ENCODE results near the gene SLC12A4.
A peak's percentile ranks its signal among the peaks of the same experiment; 100 is the strongest.
"Not testable (repeated sequence)": the region's sequence is repeated elsewhere in the genome, so short reads cannot be mapped to it uniquely, and the experiment has no call there.

SLC12A4 gene

DNA sequence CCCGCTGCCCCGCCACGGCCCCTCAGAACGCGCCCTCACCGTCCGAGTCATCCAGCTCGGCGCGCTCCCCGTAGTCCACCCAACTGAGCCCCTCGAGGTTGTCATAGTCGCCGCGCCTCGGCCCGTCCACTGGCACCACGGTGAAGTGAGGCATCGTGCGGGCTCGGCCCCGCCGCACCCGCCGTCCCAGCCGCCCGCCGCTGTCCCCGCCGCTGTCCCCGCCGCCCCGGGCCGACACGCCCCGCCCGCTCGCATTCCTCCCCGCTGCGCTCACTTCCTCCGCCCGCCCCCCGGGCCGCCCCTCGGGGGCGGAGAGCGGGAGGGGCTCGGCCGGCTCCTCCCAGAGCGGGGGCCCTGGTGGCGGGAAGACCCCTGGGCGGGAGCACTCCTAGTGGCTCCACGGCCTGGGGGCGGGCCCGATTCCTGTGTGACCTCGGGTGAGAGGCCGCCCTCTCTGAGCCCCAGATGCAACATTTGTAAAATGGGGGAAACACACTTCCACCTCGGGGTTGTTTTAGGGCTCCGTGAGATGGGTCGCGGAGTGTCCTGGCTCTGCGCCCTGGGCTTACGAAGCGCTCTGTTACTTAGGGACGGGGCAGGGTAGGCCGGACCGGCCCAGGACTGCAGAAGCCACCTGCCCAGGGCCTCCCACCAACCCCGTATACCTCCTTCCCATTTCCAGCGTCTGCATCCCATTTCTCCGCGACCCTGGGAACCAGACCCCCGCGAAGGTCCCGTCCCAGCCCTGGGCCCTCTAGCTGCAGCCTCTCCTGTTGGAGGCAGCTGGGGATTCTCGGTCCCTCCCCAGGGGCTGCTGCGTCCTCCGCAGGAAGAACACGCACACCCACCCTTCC lies at the start of gene SLC12A4:
Gene SLC12A4, minus strand, starts transcription at position 238 of the 854 bp plus-strand sequence. Its CDS starts 84 bp downstream, at position 154.
- DNase-seq = peak; percentile 86 to 91

DNA sequence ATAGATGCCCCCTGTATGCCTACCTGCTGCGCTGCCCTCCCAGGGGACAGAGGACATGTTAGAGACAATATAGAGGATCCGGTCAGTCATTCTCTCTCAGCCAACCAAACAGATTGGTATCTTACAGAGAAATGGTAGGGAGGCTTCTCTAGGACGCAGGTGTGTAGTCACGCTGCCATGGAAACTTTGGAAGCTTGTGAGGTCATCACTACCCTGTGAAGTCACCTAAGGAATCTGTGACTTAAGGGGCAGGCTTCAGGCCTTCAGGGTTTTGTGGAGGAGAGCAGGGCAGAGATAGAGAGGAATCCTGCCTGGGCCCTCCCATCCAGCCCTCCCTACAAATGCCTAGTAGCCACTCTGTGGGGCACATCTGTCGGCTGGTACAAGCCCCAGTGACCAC lies 47.2 kb upstream of the SLC12A4 start, which contains the start of gene DPEP2NB:
Gene DPEP2NB, minus strand, starts transcription at position 231 of the 400 bp plus-strand sequence. Its CDS starts 141 bp downstream, at position 90.
- no peak for DNase-seq

DNA sequence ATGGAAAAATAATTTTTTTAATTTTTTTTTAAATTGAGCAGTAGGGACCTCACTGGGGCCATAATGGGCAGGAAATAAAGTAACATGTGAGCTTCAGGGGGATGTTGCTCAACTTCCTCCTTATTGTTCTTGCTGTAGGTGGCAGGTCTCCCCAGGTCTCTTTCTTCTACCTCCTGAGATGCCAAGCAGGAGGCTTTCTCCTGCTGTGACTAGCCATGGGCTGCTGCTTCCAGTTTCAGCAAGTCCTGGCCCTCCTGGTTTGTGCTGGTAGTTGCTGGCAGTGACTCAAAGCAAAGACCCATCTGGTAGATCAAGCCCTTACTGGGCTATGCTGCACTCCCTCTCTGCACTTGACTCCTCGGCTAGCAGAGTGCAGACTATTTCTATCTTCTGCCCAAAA lies 45.0 kb upstream of the SLC12A4 start:
- no peak for DNase-seq

DNA sequence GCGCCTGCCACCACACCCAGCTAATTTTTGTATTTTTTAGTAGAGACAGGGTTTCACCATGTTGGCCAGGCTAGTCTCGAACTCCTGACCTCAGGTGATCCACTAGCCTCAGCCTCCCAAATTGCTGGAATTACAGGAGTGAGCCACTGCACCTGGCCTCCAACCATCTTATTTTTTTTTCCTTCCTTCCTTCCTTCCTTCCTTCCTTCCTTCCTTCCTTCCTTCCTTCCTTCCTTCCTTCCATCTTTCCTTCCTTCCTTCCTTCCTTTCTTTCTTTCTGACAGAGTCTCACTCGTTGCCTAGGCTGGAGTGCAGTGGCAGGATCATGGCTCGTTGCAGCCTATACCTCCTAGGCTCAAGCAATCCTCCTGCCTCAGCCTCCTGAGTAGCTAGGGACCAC lies 41.4 kb upstream of the SLC12A4 start:
- DNase-seq = not testable (repeated sequence)

DNA sequence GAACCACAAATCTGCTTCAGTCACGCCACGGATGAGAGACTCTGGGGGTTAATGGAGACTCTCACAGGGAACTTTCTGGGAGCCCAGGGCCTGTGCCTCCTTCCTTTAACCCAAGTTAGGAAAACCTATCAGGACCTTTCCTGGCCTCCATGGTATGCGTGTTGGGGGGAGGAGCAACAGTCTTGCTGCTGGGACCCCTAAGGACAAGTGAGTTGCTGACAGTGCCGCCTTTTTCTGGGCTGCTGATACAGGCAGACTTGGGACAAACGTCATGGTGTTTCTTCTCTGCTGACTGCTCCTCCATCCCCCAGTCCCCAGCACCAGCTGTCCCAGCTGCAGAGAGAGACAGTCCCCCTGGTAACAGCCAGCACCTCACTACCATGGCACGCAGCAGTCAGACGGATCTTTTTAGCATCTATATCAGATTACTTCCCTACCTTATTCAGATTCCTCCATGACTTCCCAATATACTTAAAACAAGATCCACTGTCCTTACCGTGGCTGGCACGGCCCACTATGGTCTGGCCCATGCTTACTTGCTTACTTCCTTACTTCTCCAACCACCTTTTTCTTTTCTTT lies 40.8 kb upstream of the SLC12A4 start:
- no peak for DNase-seq

DNA sequence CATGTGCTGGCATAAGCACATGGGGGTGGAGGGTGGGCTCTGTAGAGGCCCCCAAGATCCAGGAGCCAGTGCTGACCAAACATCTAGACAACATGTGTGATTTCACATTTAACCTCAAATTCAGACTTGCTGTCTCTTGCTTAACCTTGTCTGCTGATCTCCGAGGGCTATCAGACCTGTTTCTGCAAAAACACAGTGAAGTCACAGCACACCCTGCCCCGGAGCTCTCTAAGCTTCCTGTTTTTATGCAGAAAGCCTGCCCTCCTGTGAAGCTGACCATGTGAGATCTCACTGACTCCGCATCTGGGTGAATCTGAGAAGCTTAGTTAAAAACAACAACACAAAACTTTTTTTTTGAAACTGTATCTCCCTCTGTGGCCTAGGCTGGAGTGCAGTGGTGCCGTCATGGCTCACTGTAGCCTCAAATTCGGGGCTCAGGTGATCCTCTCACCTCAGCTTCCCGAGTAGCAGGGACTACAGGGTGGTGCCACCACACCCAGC lies 37.4 kb upstream of the SLC12A4 start:
- DNase-seq = peak; percentile 77 to 86

DNA sequence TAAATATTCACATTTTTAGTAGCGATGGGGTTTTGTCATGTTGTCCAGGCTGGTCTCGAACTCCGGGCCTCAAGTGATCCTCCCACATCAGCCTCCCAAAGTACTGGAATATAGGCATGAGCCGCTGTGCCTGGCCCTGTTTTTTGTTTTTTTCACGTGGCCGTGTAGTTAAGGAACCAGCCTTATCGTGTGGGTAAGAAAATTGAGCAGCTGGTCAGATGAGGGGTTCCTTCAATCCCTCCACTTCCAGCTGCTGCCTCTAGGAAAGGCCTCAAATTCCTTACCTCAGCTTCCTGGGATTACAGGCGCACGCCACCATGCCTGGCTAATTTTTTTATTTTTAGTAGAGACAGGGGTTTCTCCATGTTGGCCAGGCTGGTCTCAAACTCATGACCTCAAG lies 36.8 kb upstream of the SLC12A4 start:
- DNase-seq = no peak

DNA sequence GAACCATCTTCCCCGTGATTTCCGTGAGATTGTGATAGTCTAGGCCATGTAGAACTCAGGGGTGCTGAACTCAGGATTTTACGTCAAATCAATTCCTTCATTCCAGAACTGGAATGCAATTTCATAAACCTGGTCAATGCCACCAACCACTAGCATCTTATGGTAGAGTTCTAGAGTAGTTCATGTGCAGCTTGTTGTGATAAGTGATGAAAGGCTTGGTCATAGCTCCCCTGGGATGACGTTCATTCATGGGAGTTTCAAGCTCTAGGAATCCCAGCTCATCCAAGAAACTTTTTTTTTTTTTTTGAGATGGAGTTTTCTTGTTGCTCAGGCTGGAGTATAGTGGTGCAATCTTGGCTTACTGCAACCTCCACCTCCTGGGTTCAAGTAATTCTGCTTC lies 34.6 kb upstream of the SLC12A4 start:
- no peak for DNase-seq

DNA sequence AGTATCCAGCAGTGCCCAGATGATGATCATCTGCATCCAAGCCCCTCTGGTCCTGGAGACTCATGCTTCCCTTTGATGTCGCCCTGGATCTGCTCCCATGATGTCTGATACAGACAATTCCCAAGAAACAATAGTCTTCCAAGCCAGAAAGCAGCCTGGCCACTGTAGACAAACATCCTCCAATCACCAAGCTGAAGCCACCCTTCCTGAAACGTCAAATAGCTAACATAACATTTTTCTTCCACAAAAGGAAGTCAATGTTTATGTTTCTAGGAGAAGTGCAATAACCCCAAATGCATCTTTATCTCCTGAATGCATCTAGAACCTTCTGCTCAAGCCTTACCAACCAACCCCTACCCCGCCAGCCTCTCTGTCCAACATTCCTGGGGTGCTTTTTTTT lies 32.0 kb upstream of the SLC12A4 start:
- peak; percentile 16 to 18 for DNase-seq

DNA sequence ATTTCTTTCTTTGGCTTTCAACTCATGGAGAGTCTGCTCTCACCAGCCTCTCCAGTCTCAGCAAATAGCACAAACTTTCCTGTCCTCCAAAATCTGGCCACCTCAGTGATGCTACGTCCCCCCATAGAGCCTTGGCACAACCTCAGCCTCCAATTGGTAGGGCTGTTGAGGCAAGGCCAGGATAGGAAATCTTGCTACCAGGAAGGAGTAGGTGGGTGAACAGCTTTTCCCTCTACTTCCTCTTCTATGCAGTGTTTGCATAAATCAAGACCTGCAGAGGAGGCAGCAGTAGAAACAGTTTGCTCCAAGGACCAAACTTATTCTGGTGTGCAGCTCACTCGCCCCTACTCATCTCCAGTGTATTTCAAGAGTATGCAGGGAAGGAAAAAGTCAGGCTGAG lies 31.5 kb upstream of the SLC12A4 start:
- DNase-seq = no peak

DNA sequence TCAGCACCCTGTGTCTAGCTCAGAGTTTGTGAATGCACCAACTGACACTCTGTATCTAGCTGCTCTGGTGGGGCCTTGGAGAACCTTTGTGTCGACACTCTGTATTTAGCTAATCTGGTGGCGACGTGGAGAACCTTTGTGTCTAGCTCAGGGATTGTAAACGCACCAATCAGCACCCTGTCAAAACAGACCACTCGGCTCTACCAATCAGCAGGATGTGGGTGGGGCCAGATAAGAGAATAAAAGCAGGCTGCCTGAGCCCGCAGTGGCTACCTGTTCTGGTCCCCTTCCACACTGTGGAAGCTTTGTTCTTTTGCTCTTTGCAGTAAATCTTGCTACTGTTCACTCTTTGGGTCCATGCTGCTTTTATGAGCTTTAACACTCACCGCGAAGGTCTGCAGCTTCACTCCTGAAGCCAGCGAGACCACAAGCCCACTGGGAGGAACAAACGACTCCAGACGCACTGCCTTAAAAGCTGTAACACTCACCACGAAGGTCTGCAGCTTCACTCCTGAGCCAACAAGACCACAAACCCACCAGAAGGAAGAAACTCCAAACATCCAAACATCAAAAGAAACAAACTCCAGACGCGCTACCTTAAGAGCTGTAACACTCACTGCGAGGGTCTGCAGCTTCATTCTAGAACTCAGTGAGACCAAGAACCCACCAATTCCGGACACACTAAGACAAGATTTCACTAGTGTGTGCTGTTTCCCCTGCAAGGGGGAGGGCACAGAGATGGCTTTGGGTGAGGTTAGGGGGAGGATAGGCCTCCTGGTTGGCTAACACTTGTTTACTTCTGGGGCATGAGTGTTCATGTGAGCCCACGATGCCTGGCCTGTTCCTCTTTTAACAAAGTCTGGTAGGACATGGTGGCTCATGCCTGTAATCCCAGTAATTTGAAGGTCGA lies 30.6 kb upstream of the SLC12A4 start, which contains the start of gene DPEP2:
Gene DPEP2, minus strand, starts transcription at position 706 of the 910 bp plus-strand sequence. CDS start 6,272 bp downstream, outside the sequence.
- peak; percentile 62 to 72 for DNase-seq

DNA sequence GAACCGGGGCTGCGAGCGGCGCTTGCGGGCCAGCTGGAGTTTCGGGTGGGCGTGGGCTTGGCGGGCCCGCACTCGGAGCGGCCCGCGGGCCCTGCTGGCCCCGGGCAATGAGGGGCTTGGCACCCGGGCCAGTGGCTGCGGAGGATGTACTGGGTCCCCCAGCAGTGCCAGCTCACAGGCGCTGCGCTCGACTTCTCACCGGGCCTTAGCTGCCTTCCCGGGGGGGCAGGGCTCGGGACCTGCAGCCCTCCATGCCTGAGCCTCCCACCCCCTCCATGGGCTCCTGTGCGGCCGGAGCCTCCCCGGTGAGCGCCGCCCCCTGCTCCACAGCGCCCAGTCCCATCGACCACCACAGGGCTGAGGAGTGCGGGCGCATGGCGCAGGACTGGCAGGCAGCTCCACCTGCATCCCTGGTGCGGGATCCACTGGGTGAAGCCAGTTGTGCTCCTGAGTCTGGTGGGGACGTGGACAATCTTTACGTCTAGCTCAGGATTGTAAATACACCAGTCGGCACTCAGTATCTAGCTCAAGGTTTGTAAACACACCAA lies 29.9 kb upstream of the SLC12A4 start:
- DNase-seq = not testable (repeated sequence)

DNA sequence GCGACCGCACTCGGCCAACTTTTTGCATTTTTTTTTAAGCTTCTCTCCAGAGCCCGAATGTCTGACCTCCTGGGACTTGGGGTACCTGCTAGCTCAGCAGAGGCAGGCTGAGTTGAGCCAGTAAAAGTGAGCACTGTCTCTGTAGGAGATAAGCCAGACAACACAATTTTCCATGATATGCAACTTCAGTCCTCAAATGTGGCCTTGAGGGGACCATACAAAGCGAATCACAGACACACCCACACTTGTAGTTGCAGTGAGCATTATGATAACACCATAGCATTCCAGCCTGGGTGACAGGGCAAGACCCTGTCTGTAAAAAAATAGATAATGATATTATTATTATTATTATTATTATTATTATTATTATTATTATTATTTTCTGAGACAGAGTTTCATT lies 28.2 kb upstream of the SLC12A4 start:
- no peak for DNase-seq

DNA sequence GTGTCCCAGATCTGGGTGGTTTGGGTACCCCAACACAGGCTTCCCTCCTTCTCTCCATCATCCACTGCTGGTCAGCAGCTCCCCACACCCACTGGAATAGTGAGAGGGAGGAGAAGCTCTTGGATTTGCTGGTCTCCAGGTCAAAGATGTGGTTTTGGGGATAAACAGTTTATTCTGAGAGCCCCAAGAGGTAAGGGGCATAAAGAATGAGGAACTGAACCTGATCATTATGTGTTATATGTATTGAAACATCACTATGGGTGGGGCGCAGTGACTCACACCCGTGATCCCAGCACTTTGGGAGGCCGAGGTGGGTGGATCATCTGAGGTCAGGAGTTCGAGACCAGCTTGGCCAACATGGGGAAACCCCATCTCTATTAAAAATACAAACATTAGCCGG lies 27.0 kb upstream of the SLC12A4 start:
- DNase-seq = peak; percentile 37 to 77

DNA sequence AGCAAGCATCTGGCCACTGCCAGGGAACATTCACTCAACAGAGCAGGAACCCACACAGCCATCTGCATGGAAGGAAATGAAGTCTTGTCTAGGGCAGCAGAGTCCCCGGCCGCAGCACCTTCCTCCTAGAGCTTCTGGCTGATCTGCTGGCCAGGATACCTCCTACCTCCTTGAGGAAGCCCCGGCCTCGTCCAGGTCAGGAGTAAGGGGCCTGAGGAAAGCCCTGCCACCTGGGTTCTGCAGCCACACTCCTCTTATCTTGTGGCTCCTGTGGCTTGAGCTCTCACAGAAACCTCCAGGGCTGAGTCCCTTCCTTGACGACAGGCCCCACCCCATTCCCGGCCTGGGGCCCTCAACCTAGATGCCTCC lies 25.6 kb upstream of the SLC12A4 start:
- DNase-seq = not testable (repeated sequence)

DNA sequence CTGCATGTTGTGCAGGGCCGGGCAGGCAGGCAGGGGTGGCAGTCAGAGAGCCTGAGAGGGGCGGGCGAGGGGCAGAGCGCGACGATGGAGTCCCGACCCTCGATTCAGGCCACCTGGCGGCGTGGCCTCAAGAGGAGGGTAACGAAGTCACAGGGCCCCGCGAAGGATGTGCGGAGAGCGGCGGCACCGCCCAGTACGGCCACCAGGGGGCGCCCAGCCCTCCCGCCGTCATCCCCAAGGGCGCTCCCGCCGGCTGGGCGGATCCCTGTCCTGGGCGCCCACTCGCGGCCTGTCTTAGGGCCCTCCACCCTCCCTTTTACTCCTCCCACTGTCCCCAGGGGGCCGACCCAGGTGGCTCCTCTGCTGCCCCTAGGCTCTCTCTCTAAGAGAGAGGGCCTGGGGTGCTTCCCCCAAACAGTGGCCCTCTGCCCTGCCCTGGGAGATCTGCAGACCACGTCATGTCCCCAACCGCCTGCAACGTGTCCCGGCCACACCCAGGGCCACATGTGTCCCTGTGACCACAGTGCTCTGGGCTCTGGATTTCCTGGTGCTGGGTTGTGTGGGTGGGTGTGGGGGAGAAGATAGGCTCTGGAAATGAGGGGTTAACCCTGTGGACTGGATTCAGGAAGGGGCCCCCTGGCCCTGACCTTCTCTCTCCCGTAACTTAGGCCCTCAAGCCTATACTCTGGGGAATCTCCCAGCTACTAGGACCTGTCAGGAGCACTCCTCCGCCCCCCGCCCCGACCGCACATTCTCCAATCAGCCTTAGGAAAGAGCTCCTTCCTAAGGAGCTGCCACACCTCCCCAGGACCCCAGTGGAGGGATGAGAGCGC lies 25.0 kb upstream of the SLC12A4 start:
- DNase-seq = peak; percentile 85 to 86

DNA sequence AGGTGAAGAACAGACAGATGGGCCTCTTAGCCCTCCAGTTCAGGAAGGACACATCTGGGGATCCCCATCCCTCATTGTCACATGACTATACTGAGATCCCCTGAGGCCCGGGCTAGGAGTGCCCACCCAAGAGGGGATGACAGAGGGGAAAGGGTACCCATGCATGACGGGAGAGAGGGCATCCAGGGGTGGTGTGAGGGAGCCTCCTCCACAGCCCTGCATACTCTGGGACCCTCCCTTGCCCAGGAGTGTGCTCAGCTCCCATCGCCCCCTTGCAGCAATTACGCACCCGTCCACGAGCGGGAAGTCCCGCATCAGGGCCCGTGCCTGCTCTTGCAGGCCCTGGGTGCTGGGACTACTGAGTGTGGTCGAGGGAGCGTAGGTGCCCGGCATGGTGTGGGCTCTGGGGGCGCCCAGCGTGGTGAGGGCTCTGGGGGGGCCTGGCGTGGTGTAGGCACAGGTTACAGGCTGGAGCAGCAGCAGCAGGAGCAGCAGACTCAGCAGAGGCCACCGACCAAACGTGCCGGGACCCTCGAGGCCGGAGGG lies 24.3 kb upstream of the SLC12A4 start:
- DNase-seq = no peak

DNA sequence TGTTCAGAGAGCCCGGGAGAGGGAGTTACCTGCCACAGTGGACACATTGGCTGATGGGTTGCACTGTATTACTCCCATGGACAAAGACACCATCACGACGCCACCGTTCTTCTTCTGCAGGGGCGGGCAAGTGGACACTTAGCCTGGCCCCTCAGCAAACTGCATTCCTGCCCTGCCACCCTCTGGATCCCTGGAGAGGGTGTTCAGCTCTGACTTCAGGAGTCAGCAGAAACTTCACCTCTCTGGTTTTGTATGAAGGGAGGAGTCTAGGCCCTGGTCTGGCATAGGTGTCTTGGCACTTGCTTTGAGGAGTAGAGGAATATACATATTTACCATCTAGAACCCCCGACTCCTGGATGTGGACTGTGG lies 21.6 kb upstream of the SLC12A4 start:
- no peak for DNase-seq

DNA sequence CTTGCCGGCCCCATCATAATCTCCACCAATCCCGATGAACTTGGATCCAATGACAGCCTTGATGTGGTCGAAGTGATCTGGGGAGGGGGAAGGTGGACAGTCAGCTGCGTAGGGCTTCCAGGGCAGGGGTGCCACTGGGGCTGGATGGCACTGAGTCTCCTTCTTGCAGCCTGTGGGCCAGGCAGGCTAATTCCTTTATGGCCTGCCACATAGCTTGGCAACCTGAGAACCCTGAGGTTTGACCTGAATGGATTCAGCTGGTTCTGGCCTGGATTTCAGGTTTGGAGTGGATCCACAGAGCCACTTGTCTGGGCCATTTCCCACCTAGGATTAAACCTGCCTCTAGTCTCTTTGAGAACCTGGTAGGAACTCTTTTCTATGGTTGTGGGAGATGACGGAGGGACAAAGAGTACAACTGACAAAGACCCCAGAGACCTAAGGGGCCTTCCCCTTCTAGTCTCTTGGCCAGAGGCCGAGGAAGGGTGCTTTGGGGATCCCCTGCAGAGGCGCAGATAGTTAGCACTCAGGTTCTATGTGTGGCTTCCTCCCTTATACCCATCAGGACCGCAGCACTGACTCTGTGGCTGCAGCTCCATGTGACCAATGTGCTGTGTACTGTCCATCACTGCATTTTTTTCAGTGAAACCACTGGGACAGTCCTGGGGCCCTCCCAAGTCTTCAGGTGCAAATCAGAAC lies 21.0 kb upstream of the SLC12A4 start:
- no peak for DNase-seq

DNA sequence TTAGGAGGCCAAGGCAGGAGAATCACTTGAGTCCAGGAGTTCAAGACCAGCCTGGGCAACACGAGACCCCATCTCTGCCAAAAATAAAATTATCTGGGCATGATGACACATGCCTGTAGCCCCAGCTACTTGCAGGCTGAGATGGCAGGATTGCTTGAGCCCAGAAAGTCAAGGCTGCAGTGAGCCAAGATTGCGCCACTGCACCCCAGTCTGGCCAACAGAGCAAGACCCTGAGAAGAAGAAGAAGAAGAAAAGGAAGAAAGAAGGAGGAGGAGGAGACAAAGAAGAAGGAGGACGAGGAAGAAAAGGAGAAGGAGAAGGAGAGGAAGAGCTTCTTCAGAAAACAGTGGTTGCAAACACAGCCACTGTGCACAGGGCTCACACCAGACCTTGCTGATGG lies 20.2 kb upstream of the SLC12A4 start:
- DNase-seq = no peak
